Transverse colon (tissue), 4 donors: ENCODE measurements around the gene PIEZO2. TPM values are rescaled to one million over a fixed set of nuclear protein-coding genes. Genes with fewer than 3 reads are reported as not detected.
"Not testable (repeated sequence)": the region's sequence is repeated elsewhere in the genome, so short reads cannot be mapped to it uniquely, and the experiment has no call there.

Experiments
- DNase-seq: peaks from one replicate; pipeline ENCODE4 v3.0.0-alpha.2; 2019
- H3K27ac ChIP-seq, 4 donors: fragments of 200-600 bp; sonication (generic); 2 replicates each; pipeline ENCODE4 v1.5.1; 2016 to 2018; ENCODE audit warnings: inconsistent platforms in 4 of 4
- H3K27me3 ChIP-seq: fragments of 200-600 bp; sonication (generic); 2 replicates; pipeline ENCODE4 v1.5.1; 2017; ENCODE audit warnings: inconsistent platforms
- H3K36me3 ChIP-seq, 4 donors: fragments of 200-600 bp; sonication (generic); 2 replicates each; pipeline ENCODE4 v1.5.1; 2017 to 2019; ENCODE audit warnings: inconsistent platforms in 4 of 4
- H3K4me1 ChIP-seq, 4 donors: fragments of 200-600 bp; sonication (generic); 2 replicates each; pipeline ENCODE4 v1.5.1; 2017 to 2020; ENCODE audit warnings: inconsistent platforms in 4 of 4
- H3K4me3 ChIP-seq, 4 donors: fragments of 200-600 bp; sonication (generic); 1 replicate in 1 of 4; 2 replicates in 3 of 4; pipeline versions ENCODE4 v1.5.1 to v1.6.1; 2017 to 2019; ENCODE audit warnings: inconsistent platforms in 4 of 4
- H3K9me3 ChIP-seq, 2 donors: fragments of 200-600 bp; sonication (generic); 2 replicates each; pipeline ENCODE4 v1.5.1; 2017 to 2019; ENCODE audit warnings: inconsistent platforms in 2 of 2
- EP300 ChIP-seq: sonication (generic); formaldehyde crosslinking; IDR thresholded peaks from one replicate; pipeline ENCODE4 v1.6.1; 2017; ENCODE audit warnings: antibody characterized with exemption, low read depth
- POLR2A ChIP-seq: fragments of 450-650 bp; IDR thresholded peaks from one replicate; pipeline ENCODE4 v1.6.1; 2016; ENCODE audit warnings: antibody characterized with exemption, mild to moderate bottlenecking, moderate library complexity
- POLR2AphosphoS5 ChIP-seq, 3 donors: sonication (generic); formaldehyde crosslinking; IDR thresholded peaks; one replicate each; pipeline ENCODE4 v1.6.1; 2016; ENCODE audit warnings: antibody characterized with exemption in 3 of 3
- WGBS, 2 donors: methylation state at CpG; one replicate each; pipeline ENCODE4 v1.1.5; 2018; ENCODE audit warnings: low coverage in 1 of 2; 5-methylcytosine and 5-hydroxymethylcytosine counted together
- in situ Hi-C, 4 donors: fragments of 200-750 bp; cut with MboI; loops; one replicate each; pipeline versions ENCODE4 v1.15.0 to v1.15.1; 2017; ENCODE audit warnings: low sequenced_read_pairs in 3 of 4, low pct_ligation_motif_present in 1 of 4, low pct_unique_long_range_greater_than_20kb in 1 of 4
- intact Hi-C: fragments of 100-400 bp; cut with DNase I; formaldehyde crosslinking; loops from one replicate; pipeline ENCODE4 v1.15.1; 2023; ENCODE audit warnings: low total_unique reads
- total RNA-seq, 4 donors: library from RNA; depleted of rRNA; stranded (reverse); fragments of >200 nt; gene quantifications; one replicate each; pipeline ENCODE4 v1.1.0, GENCODE V29; 2016
- TF ChIP-seq, protein P1 (sequence below), 5 experiments: fragments of 200-600 bp in 3 of 5; fragments of 450-650 bp in 2 of 5; sonication (generic) in 3 of 5; IDR thresholded peaks; 1 replicate in 2 of 5; 2 replicates in 3 of 5; pipeline ENCODE4 v1.5.1; 2016 to 2017; ENCODE audit warnings: antibody characterized with exemption in 5 of 5, inconsistent platforms in 3 of 5, mild to moderate bottlenecking in 2 of 5, moderate library complexity in 1 of 5

The PIEZO2 gene
- total RNA-seq, 4 donors from 2014 or later, result 2.9 to 7.5 (median 4.5) TPM

DNA sequence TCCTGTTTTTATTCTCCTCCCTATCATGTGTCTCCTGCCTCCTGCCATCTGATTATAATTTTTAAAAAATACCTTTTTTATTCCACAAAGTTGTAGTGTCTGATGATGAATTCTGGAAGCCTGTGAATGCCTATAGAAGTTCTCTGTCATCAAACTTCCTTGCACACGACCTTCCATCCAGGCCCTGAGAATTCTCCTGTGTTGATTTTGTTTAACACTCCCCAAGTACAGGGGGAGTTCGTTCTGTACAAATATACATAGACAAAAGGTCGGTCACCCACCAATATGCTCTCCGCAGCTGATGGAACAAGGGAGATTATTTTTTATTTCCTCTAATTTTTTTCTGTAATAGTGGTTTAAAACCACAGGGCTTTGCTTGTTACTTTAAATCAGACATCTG lies 232.5 kb downstream of the PIEZO2 start:
- 28 to 37% methylated on average over 4 of the region's 4 CpGs for WGBS, 2 donors
- Histone ChIP-seq H3K4me1 (no peaks in the 10 kb centered on the region), H3K4me3 (no peak overlapping the region), H3K27me3 (no peaks in the 10 kb centered on the region), H3K9me3 (no peaks in the 10 kb centered on the region), H3K36me3 (no peaks in the 10 kb centered on the region), H3K27ac (no peak overlapping the region)
- intact Hi-C loops (no loop called here), in situ Hi-C loops (no loop called here)
- no peak for DNase-seq
- TF ChIP-seq POLR2AphosphoS5 (IDR thresholded peaks at IDR 0.05) (no peak), EP300 (no peak), POLR2A (no peak)
- TF ChIP-seq, protein P1, sequence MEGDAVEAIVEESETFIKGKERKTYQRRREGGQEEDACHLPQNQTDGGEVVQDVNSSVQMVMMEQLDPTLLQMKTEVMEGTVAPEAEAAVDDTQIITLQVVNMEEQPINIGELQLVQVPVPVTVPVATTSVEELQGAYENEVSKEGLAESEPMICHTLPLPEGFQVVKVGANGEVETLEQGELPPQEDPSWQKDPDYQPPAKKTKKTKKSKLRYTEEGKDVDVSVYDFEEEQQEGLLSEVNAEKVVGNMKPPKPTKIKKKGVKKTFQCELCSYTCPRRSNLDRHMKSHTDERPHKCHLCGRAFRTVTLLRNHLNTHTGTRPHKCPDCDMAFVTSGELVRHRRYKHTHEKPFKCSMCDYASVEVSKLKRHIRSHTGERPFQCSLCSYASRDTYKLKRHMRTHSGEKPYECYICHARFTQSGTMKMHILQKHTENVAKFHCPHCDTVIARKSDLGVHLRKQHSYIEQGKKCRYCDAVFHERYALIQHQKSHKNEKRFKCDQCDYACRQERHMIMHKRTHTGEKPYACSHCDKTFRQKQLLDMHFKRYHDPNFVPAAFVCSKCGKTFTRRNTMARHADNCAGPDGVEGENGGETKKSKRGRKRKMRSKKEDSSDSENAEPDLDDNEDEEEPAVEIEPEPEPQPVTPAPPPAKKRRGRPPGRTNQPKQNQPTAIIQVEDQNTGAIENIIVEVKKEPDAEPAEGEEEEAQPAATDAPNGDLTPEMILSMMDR (IDR thresholded peaks at IDR 0.05), result no peak

DNA sequence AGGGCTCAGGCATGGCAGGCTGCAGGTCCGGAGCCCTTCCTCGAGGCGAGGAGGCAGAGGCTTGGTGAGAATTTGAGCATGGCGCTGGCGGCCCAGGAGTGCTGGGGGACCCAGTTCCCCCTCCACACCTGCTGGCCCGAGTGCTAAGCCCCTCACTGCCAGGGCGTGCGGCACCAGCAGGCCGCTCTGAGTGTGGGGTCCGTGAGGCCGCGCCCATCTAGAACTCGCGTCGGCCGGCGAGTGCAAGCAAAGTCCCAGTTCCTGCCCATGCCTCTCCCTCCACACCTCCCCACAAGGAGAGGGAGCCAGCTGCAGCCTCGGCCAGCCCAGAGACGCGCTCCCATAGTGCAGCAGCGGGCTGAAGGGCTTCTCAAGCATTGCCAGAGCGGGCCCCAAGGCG lies 233.0 kb downstream of the PIEZO2 start:
- Histone ChIP-seq H3K4me1 (no peaks in the 10 kb centered on the region), H3K27ac (no peak overlapping the region), H3K36me3 (no peaks in the 10 kb centered on the region), H3K4me3 (no peak overlapping the region), H3K9me3 (no peaks in the 10 kb centered on the region), H3K27me3 (no peaks in the 10 kb centered on the region)
- in situ Hi-C loops, result no loop called here
- 47 to 87% methylated on average over 3 to 23 of the region's 23 CpGs for WGBS, 2 donors
- TF ChIP-seq POLR2AphosphoS5 (IDR thresholded peaks at IDR 0.05) (no peak), POLR2A (no peak), EP300 (no peak)
- TF ChIP-seq, protein P1 (IDR thresholded peaks at IDR 0.05), result no peak
- intact Hi-C loops, result no loop called here
- no peak for DNase-seq

DNA sequence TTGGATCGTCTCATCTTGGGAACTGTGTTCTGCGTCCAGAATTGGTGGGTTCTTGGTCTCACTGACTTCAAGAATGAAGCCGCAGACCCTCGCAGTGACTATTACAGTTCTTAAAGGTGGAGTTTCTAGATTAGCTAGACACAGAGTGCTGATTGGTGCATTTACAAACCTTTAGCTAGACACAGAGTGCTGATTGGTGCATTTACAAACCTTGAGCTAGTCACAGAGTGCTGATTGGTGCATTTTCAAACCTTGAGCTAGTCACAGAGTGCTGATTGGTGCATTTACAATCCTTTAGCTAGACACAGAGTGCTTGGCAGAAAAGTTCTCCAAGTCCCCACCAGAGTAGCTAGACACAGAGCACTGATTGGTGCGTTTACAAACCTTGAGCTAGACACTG lies 233.6 kb downstream of the PIEZO2 start:
- H3K9me3 ChIP-seq, in situ Hi-C loops, H3K27me3 ChIP-seq, intact Hi-C loops, H3K27ac ChIP-seq, H3K36me3 ChIP-seq, H3K4me3 ChIP-seq, DNase-seq, H3K4me1 ChIP-seq: not testable (repeated sequence)
- 89% methylated on average over 5 of the region's 5 CpGs; no CpG with 5 or more reads in 1 of the 2 donors for WGBS, 2 donors

DNA sequence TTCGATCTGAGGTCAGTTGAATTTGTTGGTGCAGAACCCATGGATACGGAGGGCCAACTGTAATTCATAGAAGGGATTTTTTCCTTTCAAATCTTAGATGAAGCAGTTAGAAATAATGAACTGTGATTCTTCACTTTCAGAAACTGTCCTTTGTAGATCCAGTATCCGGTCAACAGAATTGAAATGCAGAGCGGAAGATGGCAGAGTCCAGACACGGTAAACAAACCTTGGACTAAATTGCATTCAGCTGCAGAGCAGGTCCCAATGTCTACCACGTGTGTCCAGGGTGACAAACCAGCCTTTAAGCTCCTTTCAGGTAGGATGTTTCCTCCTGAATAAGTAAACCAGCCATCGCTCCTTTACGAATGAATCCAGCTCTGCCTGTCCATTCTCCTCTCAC lies 234.8 kb downstream of the PIEZO2 start:
- 73 to 88% methylated on average over 5 to 6 of the region's 8 CpGs for WGBS, 2 donors
- H3K4me3 ChIP-seq, H3K27ac ChIP-seq, in situ Hi-C loops, intact Hi-C loops, H3K4me1 ChIP-seq, H3K27me3 ChIP-seq, H3K9me3 ChIP-seq, H3K36me3 ChIP-seq, DNase-seq: not testable (repeated sequence)

DNA sequence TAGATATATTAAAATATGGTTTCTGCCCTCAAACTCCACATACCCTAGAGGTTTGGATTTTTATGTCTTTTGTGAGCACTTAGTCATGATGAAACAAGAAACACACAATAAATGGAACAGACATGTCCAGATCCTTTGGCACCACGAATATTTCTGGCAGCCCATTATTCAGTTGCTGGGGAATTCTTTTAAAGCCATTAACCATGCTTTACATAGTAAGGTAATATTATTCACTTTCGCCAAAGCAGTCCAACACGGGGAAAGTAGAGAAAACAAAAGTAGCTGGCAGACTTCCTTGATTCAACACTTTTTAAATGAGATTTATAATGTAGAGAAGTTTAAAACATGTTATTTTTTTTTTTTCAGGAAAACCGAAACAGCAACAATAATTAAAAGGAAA lies 235.4 kb downstream of the PIEZO2 start:
- DNase-seq, result no peak
- Histone ChIP-seq H3K27ac (no peak overlapping the region), H3K4me3 (no peak overlapping the region), H3K36me3 (no peaks in the 10 kb centered on the region), H3K4me1 (no peaks in the 10 kb centered on the region), H3K9me3 (no peaks in the 10 kb centered on the region), H3K27me3 (no peaks in the 10 kb centered on the region)
- intact Hi-C loops (no loop called here), in situ Hi-C loops (no loop called here)
- TF ChIP-seq EP300, result no peak
- TF ChIP-seq, protein P1 (IDR thresholded peaks at IDR 0.05), result no peak
- no peak for TF ChIP-seq POLR2AphosphoS5 (IDR thresholded peaks at IDR 0.05)
- TF ChIP-seq POLR2A, result no peak
- WGBS, 2 donors, result 44 to 63% methylated on average over 4 of the region's 4 CpGs
